B cell (primary cell): Measurements from ENCODE around the gene B4GALNT4.
"Not testable (repeated sequence)": the region's sequence is repeated elsewhere in the genome, so short reads cannot be mapped to it uniquely, and the experiment has no call there.

Experiments used
- EZH2 ChIP-seq: IDR thresholded peaks from 2 replicates; pipeline ENCODE4 v1.6.1; 2012; ENCODE audit warnings: borderline replicate concordance, low read depth, mild to moderate bottlenecking, moderate library complexity, low read length; ENCODE audit not compliant: insufficient read depth, poor library complexity, severe bottlenecking
- TF ChIP-seq, protein P1 (sequence below): fragments of 200-600 bp; IDR thresholded peaks from one replicate; pipeline ENCODE4 v1.8.0; 2022; ENCODE audit warnings: antibody characterized with exemption, mild to moderate bottlenecking

DNA sequence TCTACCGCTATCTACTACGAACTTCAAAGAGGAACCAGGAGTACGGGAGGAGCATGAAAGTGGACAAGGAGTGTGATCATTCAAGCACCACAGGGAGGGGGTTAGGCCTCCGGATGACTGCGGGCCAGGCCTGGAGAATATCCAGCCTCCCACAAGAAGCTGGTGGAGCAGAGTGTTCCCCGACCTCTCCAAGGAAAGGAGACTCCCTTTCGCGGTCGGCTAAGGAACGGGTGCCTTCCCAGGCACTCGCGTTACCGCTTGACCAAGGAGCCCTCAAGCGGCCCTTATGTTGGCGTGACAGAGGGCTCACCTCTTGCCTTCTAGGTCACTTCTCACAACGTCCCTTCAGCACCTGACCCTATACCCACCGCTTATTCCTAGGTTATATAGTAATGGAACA lies 20.1 kb downstream of the B4GALNT4 start:
- TF ChIP-seq, protein P1, sequence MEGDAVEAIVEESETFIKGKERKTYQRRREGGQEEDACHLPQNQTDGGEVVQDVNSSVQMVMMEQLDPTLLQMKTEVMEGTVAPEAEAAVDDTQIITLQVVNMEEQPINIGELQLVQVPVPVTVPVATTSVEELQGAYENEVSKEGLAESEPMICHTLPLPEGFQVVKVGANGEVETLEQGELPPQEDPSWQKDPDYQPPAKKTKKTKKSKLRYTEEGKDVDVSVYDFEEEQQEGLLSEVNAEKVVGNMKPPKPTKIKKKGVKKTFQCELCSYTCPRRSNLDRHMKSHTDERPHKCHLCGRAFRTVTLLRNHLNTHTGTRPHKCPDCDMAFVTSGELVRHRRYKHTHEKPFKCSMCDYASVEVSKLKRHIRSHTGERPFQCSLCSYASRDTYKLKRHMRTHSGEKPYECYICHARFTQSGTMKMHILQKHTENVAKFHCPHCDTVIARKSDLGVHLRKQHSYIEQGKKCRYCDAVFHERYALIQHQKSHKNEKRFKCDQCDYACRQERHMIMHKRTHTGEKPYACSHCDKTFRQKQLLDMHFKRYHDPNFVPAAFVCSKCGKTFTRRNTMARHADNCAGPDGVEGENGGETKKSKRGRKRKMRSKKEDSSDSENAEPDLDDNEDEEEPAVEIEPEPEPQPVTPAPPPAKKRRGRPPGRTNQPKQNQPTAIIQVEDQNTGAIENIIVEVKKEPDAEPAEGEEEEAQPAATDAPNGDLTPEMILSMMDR: not testable (repeated sequence)
- TF ChIP-seq EZH2: not testable (repeated sequence)
